Suppressor macrophage treated with lipopolysaccharide for 4 hours (primary cell): Measurements from ENCODE around the gene PIP4K2A.

ENCODE experiments used
- DNase-seq: peaks from one replicate; pipeline ENCODE4 v3.0.0-alpha.2; 2020

Gene PIP4K2A

GRCh38 chr10:22617516-22617915 is 96.9 kb downstream of the PIP4K2A start:
- no peak for DNase-seq

DNA sequence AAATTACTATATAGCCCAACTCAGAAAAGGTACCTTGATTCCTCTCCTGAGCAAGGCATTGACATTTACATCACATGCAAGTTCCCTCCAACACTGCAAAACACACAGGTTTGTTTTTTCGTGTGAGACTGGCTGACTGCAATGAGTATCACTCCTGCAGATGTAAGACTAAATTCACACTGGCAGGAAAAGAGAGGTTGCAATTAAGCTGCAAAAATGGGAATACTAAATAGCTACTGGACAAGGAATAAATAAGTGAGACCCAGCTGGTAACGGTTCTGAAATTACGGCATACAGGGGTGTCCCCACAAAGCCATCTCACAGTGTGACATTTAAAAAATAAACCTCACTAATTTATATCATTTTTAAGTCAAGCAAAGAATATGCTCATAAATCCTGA is 97.3 kb downstream of the PIP4K2A start:
- DNase-seq: no peak

GRCh38 chr10:22615819-22616499 is 98.4 kb downstream of the PIP4K2A start:
- DNase-seq: peak; percentile 63

DNA sequence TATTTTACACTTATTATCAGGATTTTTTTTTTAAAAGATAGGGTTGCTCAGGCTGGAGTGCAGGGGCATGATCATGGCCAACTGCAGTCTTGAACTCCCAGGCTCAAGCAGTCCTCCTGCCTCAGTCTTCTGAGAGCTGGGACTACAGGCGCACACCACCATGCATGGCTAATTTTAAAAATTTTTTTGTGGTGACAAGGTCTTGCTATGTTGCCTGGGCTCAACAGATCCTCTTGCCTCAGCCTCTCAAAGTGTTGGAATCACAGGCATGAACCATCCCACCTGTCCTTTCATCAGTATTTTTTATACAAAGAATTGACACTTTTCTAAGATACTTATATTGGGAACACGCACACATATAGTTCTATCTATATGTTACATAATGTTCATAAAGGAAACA is 99.3 kb downstream of the PIP4K2A start:
- no peak for DNase-seq

GRCh38 chr10:22613011-22613410 is 101.4 kb downstream of the PIP4K2A start:
- DNase-seq: no peak

DNA sequence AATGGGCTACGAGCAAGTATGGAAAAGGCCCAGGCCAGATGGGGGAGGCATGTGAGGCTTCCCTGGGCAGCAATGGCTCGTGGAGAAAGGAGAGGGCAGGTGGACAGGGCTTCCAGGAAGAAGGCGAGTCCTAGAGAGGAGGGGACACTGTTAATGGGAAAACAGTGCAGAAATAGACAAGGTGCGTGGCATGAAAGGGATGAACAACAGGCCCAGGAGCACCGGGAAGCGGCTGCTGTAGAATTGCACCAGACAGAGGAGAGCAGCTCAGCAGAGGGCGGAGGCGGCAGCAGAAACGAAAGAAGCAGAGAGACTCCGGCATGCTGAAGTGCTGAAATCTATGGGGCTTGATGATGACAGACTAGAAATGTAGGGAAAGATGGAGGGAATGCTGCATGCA is 102.1 kb downstream of the PIP4K2A start:
- no peak for DNase-seq

GRCh38 chr10:22611425-22612115 is 102.8 kb downstream of the PIP4K2A start:
- DNase-seq: no peak

DNA sequence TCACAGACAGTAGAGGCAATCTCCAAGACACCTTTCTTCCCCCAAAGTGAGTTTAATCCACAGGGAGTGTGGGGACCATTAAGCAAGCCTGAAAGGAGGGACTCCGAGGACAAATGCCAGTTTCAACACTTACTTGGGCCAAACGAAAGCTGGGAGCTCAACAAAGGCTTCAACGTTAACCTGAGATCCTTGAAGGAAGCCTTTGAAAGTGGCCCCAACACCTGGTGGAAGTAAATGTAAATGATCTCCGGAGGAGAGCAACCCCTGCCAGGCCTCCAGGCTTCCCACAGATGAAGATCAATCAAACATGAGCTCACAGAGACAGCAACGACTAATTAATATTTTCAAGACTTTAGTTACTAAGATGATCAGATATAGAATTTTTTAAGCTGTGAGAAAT is 103.8 kb downstream of the PIP4K2A start:
- DNase-seq: no peak

- DNase-seq: peak; percentile 50
Observed at GRCh38 chr10:22609719-22610465, 104.5 kb downstream of the PIP4K2A start.

GRCh38 chr10:22609251-22609650 is 105.1 kb downstream of the PIP4K2A start:
- DNase-seq: no peak

DNA sequence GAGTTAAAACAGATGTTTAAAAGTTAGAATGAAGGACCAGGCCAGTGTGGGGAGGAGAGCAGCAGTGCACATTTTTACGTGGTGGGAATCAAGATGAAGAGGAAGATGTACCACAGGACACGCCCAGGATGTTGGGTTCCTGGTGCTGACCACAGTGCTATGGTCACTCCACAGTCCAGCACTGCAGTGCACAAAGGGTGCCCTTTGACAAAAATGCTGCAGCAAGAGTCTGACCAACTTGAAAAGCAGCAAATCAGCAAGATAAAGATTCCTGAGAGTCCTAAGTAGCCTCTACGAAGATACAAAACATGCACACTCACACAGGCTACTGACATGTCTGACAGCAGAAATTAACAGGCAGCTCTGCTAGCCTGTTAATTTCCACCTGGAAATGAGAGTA is 107.1 kb downstream of the PIP4K2A start:
- DNase-seq: no peak

DNA sequence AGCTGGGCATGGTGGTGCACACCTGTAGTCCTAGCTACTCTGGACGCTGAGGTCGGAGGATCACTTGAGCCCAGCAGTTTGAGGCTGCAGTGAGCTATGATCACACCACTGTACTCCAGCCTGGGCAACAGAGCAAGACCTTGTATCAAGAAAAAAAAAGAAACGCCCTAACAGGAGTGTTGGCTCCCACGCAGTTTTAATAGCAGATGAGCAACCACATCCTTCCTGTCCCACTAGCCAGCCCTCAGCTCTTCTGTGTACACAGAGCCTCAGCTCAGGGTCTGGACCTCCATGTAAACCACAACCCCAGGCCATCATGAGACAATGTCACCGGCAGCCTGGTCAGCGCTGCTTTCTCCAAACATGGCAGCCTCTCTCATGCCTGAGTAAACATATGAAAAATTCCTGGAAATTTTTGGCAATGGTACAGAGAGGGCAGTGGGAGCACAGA is 108.2 kb downstream of the PIP4K2A start:
- DNase-seq: peak; percentile 65

DNA sequence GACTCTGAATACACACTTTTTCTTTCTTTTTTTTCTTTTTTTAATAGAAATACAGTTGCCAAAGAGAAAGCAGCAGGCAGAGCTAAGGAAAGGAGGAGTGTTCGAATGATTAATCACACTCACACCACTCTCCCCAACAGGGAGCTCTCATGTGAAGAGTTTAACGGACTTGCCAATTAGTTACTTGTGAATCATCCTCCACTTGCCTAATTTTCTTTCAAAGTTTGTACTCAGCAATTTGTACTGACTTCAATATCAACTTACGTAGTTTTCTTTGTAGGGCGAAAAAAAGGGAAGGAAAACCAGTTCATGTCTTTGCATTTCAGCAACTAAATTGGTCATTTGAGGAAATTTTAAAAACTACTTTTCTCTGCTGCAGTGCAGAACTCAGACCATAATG is 109.2 kb downstream of the PIP4K2A start:
- DNase-seq: peak; percentile 94

GRCh38 chr10:22604344-22605126 is 109.8 kb downstream of the PIP4K2A start:
- no peak for DNase-seq

- no peak for DNase-seq
Observed at GRCh38 chr10:22603581-22603980, 110.8 kb downstream of the PIP4K2A start.

GRCh38 chr10:22601618-22602017 is 112.8 kb downstream of the PIP4K2A start:
- no peak for DNase-seq

GRCh38 chr10:22599636-22600228 is 114.6 kb downstream of the PIP4K2A start:
- no peak for DNase-seq

DNA sequence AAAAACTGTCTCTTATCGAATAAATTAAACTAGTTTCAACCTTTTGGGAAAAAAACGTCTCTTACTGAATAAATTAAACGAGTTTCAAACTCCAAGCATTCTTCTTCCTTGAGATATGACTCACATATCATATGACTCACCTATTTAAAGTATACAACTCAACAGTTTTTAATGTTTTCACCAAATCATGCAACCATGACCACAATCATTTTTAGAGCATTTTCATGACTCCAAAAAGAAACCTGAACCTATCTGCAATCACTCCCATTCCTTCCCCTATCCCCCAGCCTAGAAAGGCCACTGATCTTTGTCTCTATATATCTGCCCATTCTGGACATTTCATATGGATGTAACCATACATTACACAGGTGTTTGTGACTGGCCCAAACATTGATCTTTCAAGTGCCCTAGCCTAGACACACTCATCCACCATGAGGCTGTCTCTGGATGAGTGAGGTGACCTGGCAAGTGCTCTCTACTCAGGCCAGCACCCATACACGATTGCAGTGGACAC is 115.3 kb downstream of the PIP4K2A start:
- DNase-seq: peak; percentile 34

GRCh38 chr10:22598478-22598877 is 115.9 kb downstream of the PIP4K2A start:
- peak; percentile 76 for DNase-seq

DNA sequence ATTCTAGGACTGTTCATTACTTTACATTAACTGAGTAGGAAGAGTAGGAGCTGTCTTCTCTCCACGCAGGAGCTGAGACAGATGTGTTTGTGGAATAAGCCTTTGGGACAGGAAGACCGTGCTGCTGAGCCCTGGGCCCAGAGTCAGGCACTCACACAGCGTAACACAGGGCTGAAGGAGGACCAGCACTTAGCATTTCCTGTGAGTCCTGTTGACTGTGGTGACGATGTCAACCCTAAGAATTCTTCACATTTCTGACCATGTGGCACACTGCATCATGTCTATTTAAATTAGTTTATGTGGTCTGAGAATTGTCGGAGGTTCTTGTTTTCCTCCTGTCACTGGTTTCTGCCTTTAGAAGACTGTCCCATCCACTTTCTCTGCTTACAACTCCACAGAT is 117.2 kb downstream of the PIP4K2A start:
- peak; percentile 13 for DNase-seq

DNA sequence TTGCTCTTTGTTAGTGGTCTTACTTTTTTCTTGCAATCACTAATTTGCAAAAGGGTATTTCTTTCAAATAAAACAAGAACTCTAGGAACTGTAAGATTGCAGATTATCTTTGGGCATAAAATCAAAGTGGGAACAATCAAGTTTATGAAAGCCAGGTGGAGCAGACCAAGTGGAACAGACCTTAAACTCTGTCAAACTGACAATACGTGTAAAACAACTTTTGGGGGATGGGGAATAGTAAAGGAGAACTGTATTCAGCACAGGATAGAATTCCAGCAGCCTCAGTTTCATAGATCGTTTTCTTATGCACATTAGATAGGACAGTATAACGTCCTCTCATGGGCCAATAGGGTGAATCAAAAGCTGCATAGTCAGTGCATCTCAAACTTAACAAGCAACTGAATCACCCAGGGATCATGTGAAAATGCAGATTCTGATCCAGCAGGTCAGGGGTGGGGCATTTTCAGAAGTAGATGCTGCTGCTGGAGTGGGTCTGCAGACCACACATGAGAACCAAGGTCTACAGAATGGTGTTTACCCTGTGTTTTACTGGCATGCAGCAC is 120.7 kb downstream of the PIP4K2A start:
- no peak for DNase-seq

- no peak for DNase-seq
Observed at GRCh38 chr10:22593026-22593425, 121.4 kb downstream of the PIP4K2A start.
